ENCODE results near the gene RASAL2. TPM values are rescaled to one million over a fixed set of nuclear protein-coding genes. Genes with fewer than 3 reads are reported as not detected.

RASAL2 gene
- total and polyA plus RNA-seq, 2 donors (not counting 1 experiment from before 2014, with no cell fraction given) = 0.12 TPM; not detected in 1

- Histone ChIP-seq H4K20me1 (ENCODE audit: control insufficient read depth, insufficient read depth, low read length, poor library complexity, severe bottlenecking) (no peaks in the 10 kb centered on the region), H3K27me3 (replicated peaks in 1 of 4; ENCODE audit: control extremely low read depth in 1 of 4, control insufficient read depth in 3 of 4, insufficient read depth in 4 of 4, low read length in 3 of 4) (no peaks in the 10 kb centered on the region), H3K4me1 (ENCODE audit: control insufficient read depth in 2 of 2, insufficient read depth in 2 of 2, low read length in 2 of 2) (peaks cover 0 to 9% of the 10 kb centered on the region in 2 donors), H3K4me3 (ENCODE audit: control extremely low read depth in 1 of 5, extremely low read depth in 1 of 5, insufficient read depth in 1 of 5, low read depth in 2 of 5, low read length in 4 of 5) (no peak overlapping the region), H3K4me2 (replicated peaks; ENCODE audit: low read depth, low read length, poor library complexity, severe bottlenecking) (no peak overlapping the region), H3K27ac (ENCODE audit: low read length in 2 of 2) (no peak overlapping the region), H3K9ac (ENCODE audit: low read length) (no peak overlapping the region), H3K9me3 (ENCODE audit: control extremely low read depth in 1 of 3, control insufficient read depth in 2 of 3, insufficient read depth in 1 of 3, low read length in 2 of 3) (no peaks in the 10 kb centered on the region), H3K36me3 (replicated peaks in 1 of 2; ENCODE audit: control extremely low read depth in 1 of 2, control insufficient read depth in 1 of 2, extremely low read depth in 1 of 2, insufficient read depth in 2 of 2, low read length in 1 of 2) (no peaks in the 10 kb centered on the region), H3K79me2 (ENCODE audit: control insufficient read depth, insufficient read depth, low read length) (no peaks in the 10 kb centered on the region), H2AFZ (ENCODE audit: insufficient read depth, low read depth, low read length, poor library complexity, severe bottlenecking) (no peak overlapping the region)
- no peaks in the 10 kb centered on the region for H3K27me3 Mint-ChIP-seq
- H3K9me3 Mint-ChIP-seq (ENCODE audit: insufficient read depth) = no peaks in the 10 kb centered on the region
- DNase-seq (no peak), ATAC-seq (ENCODE audit: low read depth) (no peak)
- ChIA-PET POLR2A (no interaction called here), CTCF (interaction anchor here (0.5 to 18.9 kb wide), 5 partner anchors 13 to 472 kb away, joined by 3 to 594 read pairs (median 3); no protein-coding TSS in a partner anchor)
- no peak overlapping the region for H3K4me3 Mint-ChIP-seq
- no peak overlapping the region for H3K27ac Mint-ChIP-seq
- peaks cover 4% of the 10 kb centered on the region for H3K4me1 Mint-ChIP-seq
- TF ChIP-seq, protein P1, sequence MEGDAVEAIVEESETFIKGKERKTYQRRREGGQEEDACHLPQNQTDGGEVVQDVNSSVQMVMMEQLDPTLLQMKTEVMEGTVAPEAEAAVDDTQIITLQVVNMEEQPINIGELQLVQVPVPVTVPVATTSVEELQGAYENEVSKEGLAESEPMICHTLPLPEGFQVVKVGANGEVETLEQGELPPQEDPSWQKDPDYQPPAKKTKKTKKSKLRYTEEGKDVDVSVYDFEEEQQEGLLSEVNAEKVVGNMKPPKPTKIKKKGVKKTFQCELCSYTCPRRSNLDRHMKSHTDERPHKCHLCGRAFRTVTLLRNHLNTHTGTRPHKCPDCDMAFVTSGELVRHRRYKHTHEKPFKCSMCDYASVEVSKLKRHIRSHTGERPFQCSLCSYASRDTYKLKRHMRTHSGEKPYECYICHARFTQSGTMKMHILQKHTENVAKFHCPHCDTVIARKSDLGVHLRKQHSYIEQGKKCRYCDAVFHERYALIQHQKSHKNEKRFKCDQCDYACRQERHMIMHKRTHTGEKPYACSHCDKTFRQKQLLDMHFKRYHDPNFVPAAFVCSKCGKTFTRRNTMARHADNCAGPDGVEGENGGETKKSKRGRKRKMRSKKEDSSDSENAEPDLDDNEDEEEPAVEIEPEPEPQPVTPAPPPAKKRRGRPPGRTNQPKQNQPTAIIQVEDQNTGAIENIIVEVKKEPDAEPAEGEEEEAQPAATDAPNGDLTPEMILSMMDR (IDR thresholded peaks at IDR 0.05) = no peak
- no peak for TF ChIP-seq EZH2 (IDR thresholded peaks at IDR 0.05; ENCODE audit: borderline replicate concordance, insufficient read depth, low read depth, low read length, poor library complexity, severe bottlenecking)
- WGBS (ENCODE audit: insufficient coverage) = no CpG with 5 or more reads among the region's 2 CpGs
- intact Hi-C loops (cut with micrococcal nuclease) = loop anchor here (5.0 kb wide), 1 partner anchor 552 kb away; the partner anchor contains the start of gene TOR3A
Measured at GRCh38 chr1:178530037-178530402, 436.1 kb downstream of the RASAL2 start.

- Histone ChIP-seq H3K4me3 (ENCODE audit: control extremely low read depth in 1 of 5, extremely low read depth in 1 of 5, insufficient read depth in 1 of 5, low read depth in 2 of 5, low read length in 4 of 5) (no peak overlapping the region), H3K4me1 (ENCODE audit: control insufficient read depth in 2 of 2, insufficient read depth in 2 of 2, low read length in 2 of 2) (peaks cover 0 to 9% of the 10 kb centered on the region in 2 donors), H3K79me2 (ENCODE audit: control insufficient read depth, insufficient read depth, low read length) (no peaks in the 10 kb centered on the region), H3K36me3 (replicated peaks in 1 of 2; ENCODE audit: control extremely low read depth in 1 of 2, control insufficient read depth in 1 of 2, extremely low read depth in 1 of 2, insufficient read depth in 2 of 2, low read length in 1 of 2) (no peaks in the 10 kb centered on the region), H2AFZ (ENCODE audit: insufficient read depth, low read depth, low read length, poor library complexity, severe bottlenecking) (no peak overlapping the region), H4K20me1 (ENCODE audit: control insufficient read depth, insufficient read depth, low read length, poor library complexity, severe bottlenecking) (no peaks in the 10 kb centered on the region), H3K27ac (ENCODE audit: low read length in 2 of 2) (no peak overlapping the region), H3K9me3 (ENCODE audit: control extremely low read depth in 1 of 3, control insufficient read depth in 2 of 3, insufficient read depth in 1 of 3, low read length in 2 of 3) (no peaks in the 10 kb centered on the region), H3K4me2 (replicated peaks; ENCODE audit: low read depth, low read length, poor library complexity, severe bottlenecking) (no peak overlapping the region), H3K27me3 (replicated peaks in 1 of 4; ENCODE audit: control extremely low read depth in 1 of 4, control insufficient read depth in 3 of 4, insufficient read depth in 4 of 4, low read length in 3 of 4) (no peaks in the 10 kb centered on the region), H3K9ac (ENCODE audit: low read length) (no peak overlapping the region)
- intact Hi-C loops (cut with micrococcal nuclease) = loop anchor here (5.0 kb wide), 1 partner anchor 552 kb away; the partner anchor contains the start of gene TOR3A
- Mint-ChIP-seq H3K4me1 (peaks cover 4% of the 10 kb centered on the region), H3K27me3 (no peaks in the 10 kb centered on the region), H3K4me3 (no peak overlapping the region), H3K27ac (no peak overlapping the region), H3K9me3 (ENCODE audit: insufficient read depth) (no peaks in the 10 kb centered on the region)
- no peak for ATAC-seq (ENCODE audit: low read depth)
- POLR2A ChIA-PET = no interaction called here
- 97% methylated on average over 3 of the region's 3 CpGs for WGBS (ENCODE audit: insufficient coverage)
- CTCF ChIA-PET = interaction anchor here (1.2 to 18.9 kb wide), 4 partner anchors 12 to 472 kb away, joined by 3 to 594 read pairs (median 28); no protein-coding TSS in a partner anchor
- DNase-seq = no peak
- no peak for TF ChIP-seq EZH2 (IDR thresholded peaks at IDR 0.05; ENCODE audit: borderline replicate concordance, insufficient read depth, low read depth, low read length, poor library complexity, severe bottlenecking)
- TF ChIP-seq, protein P1 (IDR thresholded peaks at IDR 0.05) = no peak
Measured at GRCh38 chr1:178530502-178530901, 436.6 kb downstream of the RASAL2 start.
